GM03348 (cell line): ENCODE data around the gene HRC.
"Not testable (repeated sequence)": the region's sequence is repeated elsewhere in the genome, so short reads cannot be mapped to it uniquely, and the experiment has no call there.

Source experiments
- DNase-seq: peaks from one replicate; pipeline ENCODE4 v3.0.0; 2012; ENCODE audit warnings: low spot score

HRC gene

GRCh38 chr19:49155005-49155819 lies at the start of gene HRC:
TSS of gene HRC (minus strand) at chr19:49155396. CDS start at chr19:49155237, 159 bp downstream.
- no peak for DNase-seq

- DNase-seq = no peak
These were observed 45.8 kb upstream of the HRC start for GRCh38 chr19:49201042-49201441.

- peak; percentile 52 for DNase-seq
These were observed 45.2 kb upstream of the HRC start for GRCh38 chr19:49200238-49200862.

GRCh38 chr19:49196527-49197240 lies 41.5 kb upstream of the HRC start:
- DNase-seq = no peak

GRCh38 chr19:49194408-49194807 lies 39.2 kb upstream of the HRC start:
- DNase-seq = no peak

GRCh38 chr19:49193822-49194394 lies 38.7 kb upstream of the HRC start:
- DNase-seq = no peak

GRCh38 chr19:49190781-49191180 lies 35.6 kb upstream of the HRC start:
- no peak for DNase-seq

- DNase-seq = no peak
These were observed 34.1 kb upstream of the HRC start for GRCh38 chr19:49189259-49189658.

GRCh38 chr19:49188626-49189200 lies 33.5 kb upstream of the HRC start:
- no peak for DNase-seq

GRCh38 chr19:49186108-49186507 lies 30.9 kb upstream of the HRC start:
- DNase-seq = no peak

- DNase-seq = no peak
These were observed 27.7 kb upstream of the HRC start for GRCh38 chr19:49182848-49183375.

GRCh38 chr19:49182010-49182847 lies 27.0 kb upstream of the HRC start:
- DNase-seq = not testable (repeated sequence)

GRCh38 chr19:49180659-49181058 lies 25.5 kb upstream of the HRC start:
- no peak for DNase-seq

GRCh38 chr19:49173198-49173597 lies 18.0 kb upstream of the HRC start:
- no peak for DNase-seq

- DNase-seq = no peak
These were observed 13.2 kb upstream of the HRC start for GRCh38 chr19:49168421-49168820.

GRCh38 chr19:49167857-49168409 lies 12.7 kb upstream of the HRC start:
- DNase-seq = no peak

GRCh38 chr19:49165865-49166301 lies 10.7 kb upstream of the HRC start:
- no peak for DNase-seq

GRCh38 chr19:49165111-49165750 lies 10.0 kb upstream of the HRC start:
- DNase-seq = no peak

GRCh38 chr19:49161987-49162386 lies 6.8 kb upstream of the HRC start:
- no peak for DNase-seq
